Neural progenitor cell (in vitro differentiated cells): Measurements from ENCODE around the gene ZNF221. TPM values are rescaled to one million over a fixed set of nuclear protein-coding genes. Genes with fewer than 3 reads are reported as not detected.

Experiments
- DNase-seq: peaks from one replicate; pipeline ENCODE4 v3.0.0-alpha.2; 2016; ENCODE audit warnings: low spot score
- H2AFZ ChIP-seq: fragments of 200-600 bp; sonication (generic); replicated peaks from 2 replicates; pipeline ENCODE4 v1.6.1; 2016; ENCODE audit warnings: antibody characterized with exemption
- H3F3A ChIP-seq: fragments of 200-600 bp; sonication (generic); 2 replicates; pipeline ENCODE4 v1.6.1; 2016; ENCODE audit warnings: antibody characterized with exemption, low read depth
- H3K27ac ChIP-seq: fragments of 200-600 bp; sonication (generic); 2 replicates; pipeline ENCODE4 v1.5.1; 2016; ENCODE audit warnings: mild to moderate bottlenecking
- H3K27me3 ChIP-seq: fragments of 200-600 bp; sonication (generic); 2 replicates; pipeline ENCODE4 v1.6.1; 2016; ENCODE audit warnings: mild to moderate bottlenecking, moderate library complexity
- H3K36me3 ChIP-seq: fragments of 200-600 bp; sonication (generic); 2 replicates; pipeline ENCODE4 v1.5.1; 2016
- H3K4me1 ChIP-seq: fragments of 200-600 bp; sonication (generic); 2 replicates; pipeline ENCODE4 v1.6.1; 2016; ENCODE audit warnings: mixed run types
- H3K4me2 ChIP-seq: fragments of 200-600 bp; sonication (generic); 2 replicates; pipeline ENCODE4 v1.6.1; 2016
- H3K4me3 ChIP-seq: fragments of 200-600 bp; sonication (generic); 2 replicates; pipeline ENCODE4 v1.5.1; 2016
- H3K79me2 ChIP-seq: fragments of 200-600 bp; sonication (generic); 2 replicates; pipeline ENCODE4 v1.6.1; 2016; ENCODE audit warnings: low read depth
- H3K9ac ChIP-seq: fragments of 200-600 bp; sonication (generic); 2 replicates; pipeline ENCODE4 v1.6.1; 2016
- H3K9me3 ChIP-seq: fragments of 200-600 bp; sonication (generic); 2 replicates; pipeline ENCODE4 v1.5.1; 2016; ENCODE audit warnings: low read depth
- H4K20me1 ChIP-seq: fragments of 200-600 bp; sonication (generic); 2 replicates; pipeline ENCODE4 v1.6.1; 2016; ENCODE audit warnings: low read depth
- H3K27ac Mint-ChIP-seq: 3 replicates; pipeline ENCODE4 v1.8.0; 2021; ENCODE audit warnings: mixed read lengths
- H3K27me3 Mint-ChIP-seq: 2 replicates; pipeline ENCODE4 v1.8.0; 2022; ENCODE audit warnings: low read depth, mild to moderate bottlenecking, inconsistent platforms, moderate library complexity, mixed read lengths; ENCODE audit not compliant: insufficient read depth
- H3K36me3 Mint-ChIP-seq: 3 replicates; pipeline ENCODE4 v1.8.0; 2021; ENCODE audit warnings: mixed read lengths
- H3K4me1 Mint-ChIP-seq: 3 replicates; pipeline ENCODE4 v1.8.0; 2021; ENCODE audit warnings: mixed read lengths
- H3K4me3 Mint-ChIP-seq: 3 replicates; pipeline ENCODE4 v1.8.0; 2021; ENCODE audit warnings: mild to moderate bottlenecking, moderate library complexity, mixed read lengths
- H3K9me3 Mint-ChIP-seq: 3 replicates; pipeline ENCODE4 v1.8.0; 2020; ENCODE audit warnings: mixed read lengths
- CTCF ChIP-seq: fragments of 200-600 bp; sonication (generic); IDR thresholded peaks from 2 replicates; pipeline ENCODE4 v1.5.1; 2017; ENCODE audit warnings: antibody characterized with exemption, mild to moderate bottlenecking
- EZH2 ChIP-seq: fragments of 200-600 bp; sonication (generic); IDR thresholded peaks from 2 replicates; pipeline ENCODE4 v1.6.1; 2017; ENCODE audit warnings: antibody characterized with exemption, mild to moderate bottlenecking, moderate library complexity
- EZH2phosphoT487 ChIP-seq: fragments of 200-600 bp; sonication (generic); IDR thresholded peaks from 2 replicates; pipeline ENCODE4 v1.6.1; 2017; ENCODE audit warnings: antibody characterized with exemption
- small RNA-seq: library from RNA; depleted of rRNA; stranded (forward); fragments of <200 nt; gene quantifications from one replicate; pipeline ENCODE3, GENCODE V24; 2015
- total RNA-seq: library from RNA; depleted of rRNA; stranded (reverse); fragments of >200 nt; gene quantifications from 2 replicates; pipeline ENCODE4 v1.2.3, GENCODE V29; 2015; ENCODE audit warnings: low replicate concordance

Gene ZNF221
- total RNA-seq, 1 donor from 2014 or later, result 12.2 TPM

DNA sequence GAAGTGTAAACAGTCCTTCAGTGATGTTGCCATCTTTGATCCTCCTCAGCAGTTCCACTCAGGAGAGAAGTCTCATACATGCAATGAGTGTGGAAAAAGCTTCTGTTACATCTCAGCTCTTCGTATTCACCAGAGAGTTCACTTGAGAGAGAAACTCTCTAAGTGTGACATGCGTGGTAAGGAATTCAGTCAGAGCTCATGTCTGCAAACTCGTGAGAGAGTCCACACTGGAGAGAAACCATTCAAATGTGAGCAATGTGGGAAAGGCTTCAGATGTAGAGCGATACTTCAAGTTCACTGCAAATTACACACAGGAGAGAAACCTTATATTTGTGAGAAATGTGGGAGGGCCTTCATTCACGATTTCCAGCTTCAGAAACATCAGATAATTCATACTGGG is 59.4 kb downstream of the ZNF221 start:
- H3K27me3 Mint-ChIP-seq, result no peaks in the 10 kb centered on the region
- peaks cover 53% of the 10 kb centered on the region for H3K9me3 Mint-ChIP-seq
- no peaks in the 10 kb centered on the region for H4K20me1 ChIP-seq
- TF ChIP-seq EZH2 (no peak), CTCF (no peak), EZH2phosphoT487 (no peak)
- H3K9ac ChIP-seq, result no peak overlapping the region
- no peak overlapping the region for H3K4me3 ChIP-seq
- H3F3A ChIP-seq, result no peaks in the 10 kb centered on the region
- no peak overlapping the region for H3K4me3 Mint-ChIP-seq
- no peak overlapping the region for H3K27ac ChIP-seq
- no peak overlapping the region for H2AFZ ChIP-seq
- no peaks in the 10 kb centered on the region for H3K4me1 ChIP-seq
- H3K4me1 Mint-ChIP-seq, result no peaks in the 10 kb centered on the region
- H3K36me3 Mint-ChIP-seq, result peaks cover 65% of the 10 kb centered on the region
- H3K79me2 ChIP-seq, result no peaks in the 10 kb centered on the region
- H3K9me3 ChIP-seq, result peaks cover 7% of the 10 kb centered on the region
- H3K27me3 ChIP-seq, result no peaks in the 10 kb centered on the region
- no peak overlapping the region for H3K27ac Mint-ChIP-seq
- no peak overlapping the region for H3K4me2 ChIP-seq
- no peak for DNase-seq
- peaks cover 31% of the 10 kb centered on the region for H3K36me3 ChIP-seq

Small RNA genes within 50 kb of the gene (small RNA-seq; reads per million reads assigned to genes)
- not detected for gene AC006213.5

Other genes with a start within 250 kb of the ZNF221 start
- not detected in 2 replicates for gene IRGC, start 235.2 kb upstream of the ZNF221 start, total RNA-seq
- 33.1 and 33.4 TPM in 2 replicates for gene SMG9, start 196.3 kb upstream of the ZNF221 start, total RNA-seq
- gene KCNN4, start 170.3 kb upstream of the ZNF221 start, total RNA-seq, result 0.40 TPM in 1 of 2 replicates, not detected in the other
- gene LYPD5, start 148.8 kb upstream of the ZNF221 start, total RNA-seq, result 0.12 TPM in 1 of 2 replicates, not detected in the other
- 13.4 and 19.8 TPM in 2 replicates for gene ZNF283, start 123.9 kb upstream of the ZNF221 start, total RNA-seq
- gene ZNF404, start 67.3 kb upstream of the ZNF221 start, total RNA-seq, result 4.9 and 5.2 TPM in 2 replicates
- 13.1 and 16.1 TPM in 2 replicates for gene ZNF45, start 15.9 kb upstream of the ZNF221 start, total RNA-seq
- gene ZNF155, start 33.0 kb downstream of the ZNF221 start, total RNA-seq, result 13.5 and 20.2 TPM in 2 replicates
- gene ZNF230, start 51.7 kb downstream of the ZNF221 start, total RNA-seq, result 3.9 and 4.7 TPM in 2 replicates
- gene ZNF222, start 74.2 kb downstream of the ZNF221 start, total RNA-seq, result 8.0 and 12.9 TPM in 2 replicates
- 12.2 and 21.1 TPM in 2 replicates for gene ZNF223, start 100.8 kb downstream of the ZNF221 start, total RNA-seq
- 4.0 and 5.6 TPM in 2 replicates for gene ZNF284, start 120.9 kb downstream of the ZNF221 start, total RNA-seq
- 27.2 and 28.7 TPM in 2 replicates for gene ZNF224, start 143.1 kb downstream of the ZNF221 start, total RNA-seq
- gene ZNF225, start 162.2 kb downstream of the ZNF221 start, total RNA-seq, result 6.2 and 11.2 TPM in 2 replicates
- 10.9 and 14.1 TPM in 2 replicates for gene ZNF234, start 190.3 kb downstream of the ZNF221 start, total RNA-seq
- 34.3 and 39.6 TPM in 2 replicates for gene ZNF226, start 213.9 kb downstream of the ZNF221 start, total RNA-seq